HG03571 (cell line): Measurements from ENCODE around the gene ADIPOR2.

ENCODE experiments used
- ATAC-seq: cut with Tn5 transposase; IDR thresholded peaks from one replicate; pipeline ENCODE4 v1.9.1; 2021; ENCODE audit not compliant: unreplicated experiment

The ADIPOR2 gene

DNA sequence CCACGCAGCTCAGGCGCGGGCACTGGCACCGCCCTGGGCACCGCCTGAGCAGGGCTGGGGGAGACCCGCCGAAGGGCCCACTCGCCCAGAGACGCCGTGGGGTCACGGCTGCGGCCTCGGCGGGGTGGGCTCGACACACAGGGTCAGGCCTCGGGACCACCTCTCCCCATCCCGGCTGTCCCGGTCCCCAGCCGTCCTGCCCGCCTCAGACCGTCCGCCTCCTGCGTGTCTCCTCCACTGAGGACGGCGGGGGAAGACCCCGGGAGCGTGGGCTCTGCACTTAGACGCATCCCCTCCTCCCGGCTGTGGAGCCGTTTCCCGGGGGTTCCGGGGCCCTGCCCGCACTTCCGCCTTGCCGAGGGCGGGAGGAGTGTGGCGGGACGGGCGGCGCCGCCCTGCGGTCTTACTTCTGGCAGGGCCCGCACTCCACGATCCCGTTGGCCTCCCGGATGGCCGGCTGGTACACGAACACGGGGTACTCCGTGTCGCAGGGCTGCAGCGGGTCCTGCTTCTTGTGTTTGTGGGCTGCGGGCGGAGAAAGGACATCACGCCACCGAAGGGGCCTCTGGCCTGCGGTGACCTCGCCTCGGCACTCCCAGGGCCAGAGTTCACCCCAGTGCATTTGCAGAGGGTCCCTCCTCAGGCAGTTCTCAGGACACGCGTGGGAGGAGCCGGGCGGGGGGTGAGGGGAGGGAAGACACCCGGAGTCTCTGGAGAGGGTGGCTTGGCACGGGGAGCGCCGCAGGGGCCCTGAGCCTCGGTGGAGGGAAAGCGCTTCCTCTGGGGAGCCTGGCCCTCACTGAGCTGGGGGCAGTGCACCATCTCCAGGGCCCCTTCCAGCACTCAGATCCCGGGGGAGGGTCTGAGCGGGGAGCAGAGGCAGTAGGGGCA lies 106.4 kb downstream of the ADIPOR2 start:
- no peak for ATAC-seq

- no peak for ATAC-seq
Measured at GRCh38 chr12:1797991-1798640, 107.2 kb downstream of the ADIPOR2 start.

DNA sequence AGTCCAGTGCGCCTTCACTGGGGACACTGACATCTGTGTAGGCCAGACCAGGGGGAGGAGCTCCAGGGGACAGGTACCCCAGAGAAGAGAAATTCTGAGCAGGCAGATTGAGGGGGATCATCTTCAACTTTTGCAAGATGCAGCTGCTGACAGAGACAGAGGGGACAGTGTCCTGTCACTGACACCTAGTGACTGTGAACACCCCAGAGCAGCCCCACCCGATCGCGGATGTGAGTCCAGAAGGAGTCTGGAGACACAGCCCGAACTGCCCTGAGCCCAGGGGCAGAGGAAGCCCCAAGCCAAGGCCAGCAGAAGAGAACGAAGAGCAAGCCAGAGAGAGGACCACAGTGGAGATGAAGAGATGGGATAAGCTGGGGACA lies 107.8 kb downstream of the ADIPOR2 start:
- no peak for ATAC-seq

- no peak for ATAC-seq
Measured at GRCh38 chr12:1799051-1799881, 108.4 kb downstream of the ADIPOR2 start.

DNA sequence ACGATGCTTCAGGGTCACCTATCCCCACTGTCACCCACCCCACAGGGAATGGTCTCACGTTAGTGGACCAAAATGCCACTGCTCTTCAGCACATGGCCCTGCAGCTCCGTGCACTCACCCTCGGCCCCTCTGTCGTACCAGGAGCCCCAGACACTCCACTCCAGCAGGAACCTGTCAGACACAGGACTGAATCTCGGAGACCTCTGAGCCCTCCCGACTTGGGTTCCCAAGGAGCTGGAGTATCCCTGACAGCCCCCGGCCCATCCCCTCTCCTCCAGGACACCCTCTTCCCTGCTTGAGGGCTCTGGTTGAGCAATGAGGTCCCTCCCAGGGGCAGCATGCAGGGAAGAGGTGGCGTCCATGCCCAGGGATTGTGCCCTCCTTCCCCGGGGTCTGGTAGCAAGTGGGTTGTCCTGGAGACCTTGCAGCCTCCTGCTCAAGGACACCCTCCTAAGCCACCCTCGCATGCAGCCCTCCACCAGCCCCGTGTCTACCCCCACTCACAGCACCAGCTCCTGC lies 109.1 kb downstream of the ADIPOR2 start:
- ATAC-seq = no peak

- no peak for ATAC-seq
Measured at GRCh38 chr12:1800401-1801302, 109.8 kb downstream of the ADIPOR2 start.

GRCh38 chr12:1801303-1801975 lies 110.6 kb downstream of the ADIPOR2 start:
- no peak for ATAC-seq

GRCh38 chr12:1803736-1804135 lies 112.9 kb downstream of the ADIPOR2 start:
- ATAC-seq = no peak

GRCh38 chr12:1804545-1805332 lies 113.9 kb downstream of the ADIPOR2 start:
- peak; percentile 82 for ATAC-seq

DNA sequence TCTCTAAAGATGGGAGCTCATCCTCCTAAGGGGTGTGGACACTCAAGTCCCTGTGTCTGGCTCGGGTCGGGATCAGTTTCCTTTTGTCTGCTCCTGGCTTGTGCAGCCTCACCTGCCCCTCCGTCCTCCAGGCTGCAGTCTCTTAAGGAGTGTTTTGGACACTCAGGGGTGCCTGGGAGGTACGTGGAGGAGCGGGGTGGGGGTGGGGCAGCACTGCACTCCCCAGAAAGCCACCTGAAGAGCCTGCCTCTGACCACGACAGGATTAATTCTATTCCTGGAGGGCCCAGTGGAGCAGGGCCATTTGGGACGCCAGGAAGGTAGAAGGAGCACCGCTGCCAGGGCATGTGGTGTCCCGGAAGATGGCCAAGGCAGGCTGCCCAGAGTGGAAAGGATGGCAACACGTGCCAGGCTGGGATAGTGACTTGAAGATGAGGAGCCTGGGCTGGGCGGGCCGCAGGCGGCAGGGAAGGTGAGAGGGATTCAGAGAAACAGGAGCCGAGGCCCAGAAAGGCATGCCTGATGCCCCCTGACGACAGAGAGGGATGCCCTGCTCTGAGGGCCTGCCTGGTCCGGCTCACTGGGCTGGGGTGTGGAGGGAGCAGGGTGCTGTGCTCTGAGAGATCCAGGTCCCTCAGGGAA lies 114.7 kb downstream of the ADIPOR2 start:
- ATAC-seq = no peak

- no peak for ATAC-seq
Measured at GRCh38 chr12:1806301-1807086, 115.6 kb downstream of the ADIPOR2 start.

DNA sequence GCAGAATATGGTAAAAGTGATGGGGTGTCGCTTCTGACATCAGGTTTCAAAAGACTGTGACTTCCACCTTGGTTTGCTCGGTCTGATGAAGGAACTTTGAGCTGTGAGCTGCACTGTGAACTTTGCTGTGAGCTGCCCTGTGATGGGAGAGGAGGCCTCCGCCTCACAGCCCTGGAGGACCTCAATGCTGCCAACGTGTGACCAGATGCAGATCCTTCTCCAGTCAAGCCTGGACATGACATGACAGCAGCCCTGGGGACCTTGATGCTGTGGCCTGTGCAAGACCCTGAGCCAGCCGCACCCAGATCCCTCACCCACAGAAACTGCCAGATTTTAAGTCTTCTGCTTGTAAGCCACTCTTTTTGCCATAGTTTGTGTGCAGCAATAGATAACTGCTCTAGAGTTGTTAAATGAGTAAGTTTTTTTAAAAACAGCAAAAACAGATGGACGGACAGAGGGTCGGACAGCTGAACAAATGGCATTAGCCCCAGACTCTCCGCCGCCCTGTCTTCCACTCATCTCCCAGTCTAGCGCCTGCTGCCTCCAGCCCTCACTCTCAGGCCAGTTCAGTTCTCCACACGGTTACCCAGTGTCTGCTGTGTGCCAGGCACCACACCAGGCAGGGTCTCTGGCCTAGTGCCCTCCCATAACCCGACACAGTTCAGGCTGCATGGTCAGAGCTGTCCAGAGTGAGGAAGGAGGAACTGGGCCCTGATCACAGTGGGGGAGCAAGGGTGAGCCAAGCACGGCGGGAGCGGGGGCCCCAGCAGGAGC lies 116.4 kb downstream of the ADIPOR2 start:
- no peak for ATAC-seq

- ATAC-seq = no peak
Measured at GRCh38 chr12:1808036-1808797, 117.3 kb downstream of the ADIPOR2 start.

GRCh38 chr12:1808798-1809480 lies 118.1 kb downstream of the ADIPOR2 start:
- ATAC-seq = no peak

DNA sequence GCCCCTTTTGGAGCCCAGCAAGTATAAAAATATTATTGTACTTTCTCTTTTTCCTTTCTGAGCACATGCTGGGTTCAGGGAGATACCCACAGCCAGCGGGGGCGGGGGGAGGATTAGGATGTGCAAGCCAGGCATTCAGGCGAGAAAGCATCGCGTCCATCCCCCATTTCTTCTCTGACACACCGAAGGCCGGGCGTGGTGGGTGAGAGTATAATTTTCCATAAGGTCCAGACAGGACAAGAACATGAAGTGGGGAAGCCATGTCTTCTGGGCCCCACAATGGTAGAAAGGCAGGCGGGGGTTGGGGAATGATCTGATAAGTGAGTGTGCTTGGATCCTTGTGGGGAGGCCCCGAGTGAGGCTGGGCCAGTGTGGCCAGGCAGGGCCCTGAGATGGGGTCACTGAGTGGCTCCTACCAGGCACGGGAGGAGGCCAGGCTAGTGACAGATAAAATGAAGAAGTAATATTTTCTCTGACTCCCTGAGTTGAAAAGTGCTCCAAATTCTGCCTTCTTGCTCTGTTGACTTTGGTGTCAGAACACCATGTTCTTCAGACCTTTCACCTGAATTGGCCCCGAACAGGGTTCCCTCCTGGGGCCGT lies 118.8 kb downstream of the ADIPOR2 start:
- ATAC-seq = no peak
